ENCODE measurements around the gene NOTCH2.

- TF ChIP-seq CTCF (IDR thresholded peaks at IDR 0.05) (no peak), POLR2A (IDR thresholded peaks at IDR 0.05) (no peak)
These were observed 197.6 kb downstream of the NOTCH2 start for GRCh38 chr1:119871881-119872280.

Data from esophagus squamous epithelium (tissue), 4 donors.